ENCODE results near the gene SNRNP48.

DNA sequence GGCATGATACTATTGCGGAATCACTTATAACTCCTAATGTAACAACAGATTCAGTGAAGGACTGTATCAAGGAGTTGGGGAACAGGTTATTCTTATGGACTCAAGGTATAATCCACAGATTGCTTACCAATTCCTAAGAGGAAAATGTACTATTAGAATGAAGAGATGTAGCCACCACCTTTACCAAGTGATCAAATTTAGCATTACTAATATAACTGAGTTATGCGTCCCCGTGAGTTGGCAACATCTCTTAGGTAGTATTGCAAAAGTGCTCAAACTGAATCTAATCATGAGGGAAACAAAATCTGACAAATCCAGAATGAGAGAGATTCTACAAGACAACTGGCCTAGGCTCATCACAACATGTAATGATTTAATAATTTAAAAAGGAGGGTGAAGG, 777 bp upstream of the SNRNP48 start:
- TF ChIP-seq, protein P1, sequence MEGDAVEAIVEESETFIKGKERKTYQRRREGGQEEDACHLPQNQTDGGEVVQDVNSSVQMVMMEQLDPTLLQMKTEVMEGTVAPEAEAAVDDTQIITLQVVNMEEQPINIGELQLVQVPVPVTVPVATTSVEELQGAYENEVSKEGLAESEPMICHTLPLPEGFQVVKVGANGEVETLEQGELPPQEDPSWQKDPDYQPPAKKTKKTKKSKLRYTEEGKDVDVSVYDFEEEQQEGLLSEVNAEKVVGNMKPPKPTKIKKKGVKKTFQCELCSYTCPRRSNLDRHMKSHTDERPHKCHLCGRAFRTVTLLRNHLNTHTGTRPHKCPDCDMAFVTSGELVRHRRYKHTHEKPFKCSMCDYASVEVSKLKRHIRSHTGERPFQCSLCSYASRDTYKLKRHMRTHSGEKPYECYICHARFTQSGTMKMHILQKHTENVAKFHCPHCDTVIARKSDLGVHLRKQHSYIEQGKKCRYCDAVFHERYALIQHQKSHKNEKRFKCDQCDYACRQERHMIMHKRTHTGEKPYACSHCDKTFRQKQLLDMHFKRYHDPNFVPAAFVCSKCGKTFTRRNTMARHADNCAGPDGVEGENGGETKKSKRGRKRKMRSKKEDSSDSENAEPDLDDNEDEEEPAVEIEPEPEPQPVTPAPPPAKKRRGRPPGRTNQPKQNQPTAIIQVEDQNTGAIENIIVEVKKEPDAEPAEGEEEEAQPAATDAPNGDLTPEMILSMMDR (conservative IDR thresholded peaks at IDR 0.05; ENCODE audit: low read depth, low read length), result no peak
- TF ChIP-seq BHLHE40 (IDR thresholded peaks at IDR 0.05; ENCODE audit: low read depth, low read length), result no peak
- no peak for TF ChIP-seq SMC3 (IDR thresholded peaks at IDR 0.05; ENCODE audit: low read depth, low read length)
- TF ChIP-seq MXI1 (IDR thresholded peaks at IDR 0.05; ENCODE audit: borderline replicate concordance, low read depth, low read length), result no peak
- TF ChIP-seq POLR2A (IDR thresholded peaks at IDR 0.05; ENCODE audit: low read depth, low read length), result no peak
- TF ChIP-seq MAFK (IDR thresholded peaks at IDR 0.05; ENCODE audit: low read depth, low read length), result no peak
- TF ChIP-seq, protein P2, sequence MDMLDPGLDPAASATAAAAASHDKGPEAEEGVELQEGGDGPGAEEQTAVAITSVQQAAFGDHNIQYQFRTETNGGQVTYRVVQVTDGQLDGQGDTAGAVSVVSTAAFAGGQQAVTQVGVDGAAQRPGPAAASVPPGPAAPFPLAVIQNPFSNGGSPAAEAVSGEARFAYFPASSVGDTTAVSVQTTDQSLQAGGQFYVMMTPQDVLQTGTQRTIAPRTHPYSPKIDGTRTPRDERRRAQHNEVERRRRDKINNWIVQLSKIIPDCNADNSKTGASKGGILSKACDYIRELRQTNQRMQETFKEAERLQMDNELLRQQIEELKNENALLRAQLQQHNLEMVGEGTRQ (IDR thresholded peaks at IDR 0.05; ENCODE audit: low read depth, low read length), result no peak
- TF ChIP-seq CHD1 (IDR thresholded peaks at IDR 0.05; ENCODE audit: low read depth, low read length), result no peak
- TF ChIP-seq RFX5 (IDR thresholded peaks at IDR 0.05; ENCODE audit: low read depth, low read length), result no peak
- peak; percentile 23; the same call in 1 of the 2 replicates for TF ChIP-seq CEBPB (IDR thresholded peaks at IDR 0.05; ENCODE audit: low read depth, low read length)
- TF ChIP-seq ELK1 (IDR thresholded peaks at IDR 0.05; ENCODE audit: borderline replicate concordance, low read depth, low read length), result no peak
